ENCODE results near the gene SPHK2.
"Not testable (repeated sequence)": the region's sequence is repeated elsewhere in the genome, so short reads cannot be mapped to it uniquely, and the experiment has no call there.

SPHK2 gene

DNA sequence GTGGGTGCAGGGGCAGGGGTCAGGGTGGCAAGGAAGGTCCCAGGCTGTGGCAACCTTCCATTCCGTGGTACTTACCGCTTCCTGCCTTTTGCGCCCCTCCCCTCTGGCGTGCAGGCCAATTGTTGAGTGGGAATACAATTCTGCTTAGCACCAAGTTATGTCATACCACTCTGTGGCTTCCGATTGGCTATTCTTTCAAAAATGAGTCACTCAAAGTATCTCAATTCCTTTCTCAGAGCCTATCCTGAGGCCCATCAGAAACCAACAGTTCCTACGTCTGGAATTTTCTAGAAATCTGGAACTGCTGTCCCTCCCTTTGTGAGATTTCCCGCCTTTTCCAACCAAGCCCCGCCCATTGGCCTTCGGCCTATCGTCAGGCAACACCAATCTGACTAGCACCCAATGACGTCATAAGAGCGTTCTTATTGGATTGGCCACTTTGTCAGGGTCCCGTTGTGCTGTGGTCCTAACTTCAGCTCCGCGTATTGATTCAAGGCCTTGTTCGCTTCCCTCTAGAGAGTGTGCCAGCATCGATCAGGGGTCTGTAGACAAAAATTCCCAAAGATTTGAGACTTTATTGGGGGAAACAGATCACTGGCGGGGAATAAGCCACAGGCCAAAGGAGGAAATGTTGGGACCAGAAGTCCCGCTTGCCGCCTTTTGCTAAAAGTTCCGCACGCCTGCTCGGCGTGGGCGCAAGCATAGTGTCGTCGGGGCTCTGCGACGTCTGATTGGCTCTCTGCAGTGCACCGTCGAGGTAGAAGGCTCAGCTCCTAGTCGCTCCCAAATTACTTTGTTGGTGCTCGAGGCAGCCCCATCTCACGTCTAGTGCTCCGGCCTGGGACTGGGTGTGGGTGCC is 41.8 kb downstream of the SPHK2 start:
- peak; percentile 97 for FAIRE-seq

DNA sequence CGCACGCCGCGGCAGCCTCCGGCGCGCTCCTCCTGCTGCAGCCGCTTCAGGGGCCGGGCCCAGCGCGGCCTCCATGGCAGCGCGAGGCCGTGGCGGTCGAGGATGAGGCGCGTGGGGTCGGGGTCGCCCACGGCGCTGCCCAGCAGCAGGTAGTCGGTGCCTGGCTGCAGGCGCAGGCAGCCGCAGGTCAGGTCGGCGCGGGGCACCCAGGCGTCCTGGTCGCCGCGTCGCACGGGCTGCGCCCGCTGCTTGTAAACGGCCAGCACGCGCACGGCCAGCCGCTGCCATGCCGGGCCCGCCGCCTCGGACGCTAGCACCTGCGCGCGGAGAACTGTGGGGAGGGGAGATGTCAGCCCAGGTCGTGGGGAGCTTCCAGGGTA is 42.4 kb downstream of the SPHK2 start:
- FAIRE-seq, result no peak

DNA sequence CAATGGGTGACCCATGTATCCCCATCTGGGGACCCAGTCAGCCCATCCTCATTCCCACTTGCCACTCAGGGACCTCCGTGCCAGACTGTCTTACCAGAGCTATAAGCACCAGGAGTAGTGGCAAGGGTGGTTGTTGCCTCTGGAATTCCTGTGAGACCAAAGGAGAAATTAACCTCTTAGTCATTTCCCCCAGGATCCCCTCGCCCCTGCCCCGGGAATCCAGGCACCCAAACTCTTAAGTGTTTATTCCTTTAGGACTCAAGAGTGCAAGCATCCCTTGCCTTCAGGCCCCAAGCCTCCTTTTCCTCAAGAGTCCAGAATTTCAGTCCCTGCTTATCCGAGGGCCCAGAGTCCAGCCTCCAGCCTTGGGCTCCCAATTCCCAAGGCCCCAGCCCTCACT is 44.4 kb downstream of the SPHK2 start:
- no peak for FAIRE-seq

GRCh38 chr19:48664476-48664875 is 45.2 kb downstream of the SPHK2 start:
- no peak for FAIRE-seq

GRCh38 chr19:48665786-48666185 is 46.5 kb downstream of the SPHK2 start:
- FAIRE-seq, result no peak

DNA sequence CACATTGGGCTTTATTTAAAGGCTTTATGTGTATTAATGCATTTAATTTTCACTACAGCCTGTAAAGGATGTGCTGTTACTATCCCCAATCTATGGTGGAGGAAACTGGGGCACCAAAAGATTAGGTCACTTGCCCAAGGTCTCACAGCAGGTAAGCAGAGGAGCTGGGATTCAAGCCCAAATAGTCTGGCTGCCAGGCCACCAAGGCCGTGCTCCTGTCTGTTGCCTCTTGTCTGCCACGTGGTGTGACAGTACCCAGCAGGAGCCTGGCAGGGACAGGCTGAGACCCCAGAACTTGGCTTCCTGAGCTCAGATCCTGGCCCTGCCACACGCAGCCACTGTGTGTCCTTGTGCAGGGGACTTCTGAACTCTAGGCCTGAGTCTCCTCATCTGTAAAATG is 49.0 kb downstream of the SPHK2 start:
- FAIRE-seq, result no peak

- no peak for FAIRE-seq
These were observed 49.5 kb downstream of the SPHK2 start for GRCh38 chr19:48668761-48669160.

DNA sequence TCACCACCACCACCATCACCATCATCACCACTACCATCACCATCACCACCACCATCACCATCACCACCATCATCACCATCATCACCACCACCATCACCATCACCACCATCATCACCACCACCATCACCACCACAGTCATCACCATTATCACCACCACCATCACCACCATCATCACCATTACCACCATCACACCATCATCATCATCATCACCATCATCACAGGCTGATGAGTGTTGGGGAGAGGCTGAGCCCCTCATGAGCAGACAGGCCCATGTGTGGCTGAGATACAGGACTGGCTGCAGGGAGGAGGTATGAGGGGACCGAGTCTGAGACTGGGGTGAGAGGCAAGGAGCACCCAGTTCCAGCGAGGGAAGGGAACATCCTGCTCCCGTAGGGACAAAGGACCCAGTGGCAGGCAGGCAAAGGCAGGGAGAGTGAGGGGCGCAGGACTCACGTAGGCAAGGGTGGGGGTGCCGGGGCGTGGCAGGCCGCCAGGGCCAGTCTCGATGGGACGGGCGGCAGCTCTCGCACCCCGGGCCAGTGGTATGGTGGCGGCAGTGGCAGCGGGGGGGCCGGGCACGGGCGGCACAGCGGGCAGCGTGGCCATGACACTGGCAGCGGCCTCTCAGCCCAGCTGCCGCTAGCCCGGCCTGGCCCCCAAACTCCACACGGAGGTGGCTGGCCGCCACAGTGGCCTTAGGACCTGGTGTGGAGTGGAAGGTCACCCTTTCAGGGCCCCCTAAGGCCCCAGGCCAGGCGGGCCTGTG is 50.8 kb downstream of the SPHK2 start:
- no peak for FAIRE-seq

DNA sequence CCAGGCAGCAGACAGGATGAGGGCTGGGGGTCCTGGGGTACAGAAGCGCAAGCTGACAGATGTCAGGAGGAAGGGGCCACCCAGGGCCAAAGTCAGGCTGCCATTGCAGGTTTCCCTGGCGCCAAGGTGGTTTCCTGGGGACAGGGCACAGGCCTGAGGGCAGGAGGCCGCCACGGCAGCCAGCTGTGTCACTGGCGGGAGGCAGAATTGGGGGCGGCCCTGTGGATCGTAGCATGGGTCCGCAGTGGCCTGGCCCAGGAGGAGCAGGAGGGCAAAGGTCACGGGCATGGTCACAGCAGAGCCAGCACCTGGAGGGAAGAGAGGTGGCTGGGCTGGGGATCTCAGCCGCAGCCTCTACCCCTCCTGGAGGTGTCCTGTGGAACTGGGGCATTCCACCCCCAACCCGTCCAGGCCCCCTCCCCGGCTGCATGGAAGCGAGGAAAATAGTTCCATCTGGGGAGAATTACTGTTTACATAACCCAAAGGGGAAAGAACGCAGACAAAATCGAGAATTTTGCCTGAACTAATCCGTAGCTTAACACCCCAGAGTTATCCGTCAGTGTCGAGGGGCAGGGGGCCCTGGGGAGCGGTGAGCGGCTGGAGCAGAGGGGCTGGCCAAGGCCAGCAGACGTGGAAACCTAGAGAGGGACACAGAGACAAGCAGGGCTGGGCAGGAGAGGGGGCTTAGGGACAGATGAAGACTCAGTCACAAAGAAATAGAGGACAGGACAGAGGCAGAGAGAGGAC is 51.6 kb downstream of the SPHK2 start:
- FAIRE-seq, result no peak

GRCh38 chr19:48671446-48671995 is 52.2 kb downstream of the SPHK2 start:
- FAIRE-seq, result no peak

- FAIRE-seq, result no peak
These were observed 53.7 kb downstream of the SPHK2 start, which contains the start of gene NTN5 for GRCh38 chr19:48672994-48673393. TSS of gene NTN5 (minus strand) at chr19:48673017. CDS start at chr19:48670986, 2,031 bp downstream.

- FAIRE-seq, result no peak
These were observed 54.3 kb downstream of the SPHK2 start for GRCh38 chr19:48673436-48674100.

GRCh38 chr19:48674216-48674809 is 55.0 kb downstream of the SPHK2 start:
- no peak for FAIRE-seq

DNA sequence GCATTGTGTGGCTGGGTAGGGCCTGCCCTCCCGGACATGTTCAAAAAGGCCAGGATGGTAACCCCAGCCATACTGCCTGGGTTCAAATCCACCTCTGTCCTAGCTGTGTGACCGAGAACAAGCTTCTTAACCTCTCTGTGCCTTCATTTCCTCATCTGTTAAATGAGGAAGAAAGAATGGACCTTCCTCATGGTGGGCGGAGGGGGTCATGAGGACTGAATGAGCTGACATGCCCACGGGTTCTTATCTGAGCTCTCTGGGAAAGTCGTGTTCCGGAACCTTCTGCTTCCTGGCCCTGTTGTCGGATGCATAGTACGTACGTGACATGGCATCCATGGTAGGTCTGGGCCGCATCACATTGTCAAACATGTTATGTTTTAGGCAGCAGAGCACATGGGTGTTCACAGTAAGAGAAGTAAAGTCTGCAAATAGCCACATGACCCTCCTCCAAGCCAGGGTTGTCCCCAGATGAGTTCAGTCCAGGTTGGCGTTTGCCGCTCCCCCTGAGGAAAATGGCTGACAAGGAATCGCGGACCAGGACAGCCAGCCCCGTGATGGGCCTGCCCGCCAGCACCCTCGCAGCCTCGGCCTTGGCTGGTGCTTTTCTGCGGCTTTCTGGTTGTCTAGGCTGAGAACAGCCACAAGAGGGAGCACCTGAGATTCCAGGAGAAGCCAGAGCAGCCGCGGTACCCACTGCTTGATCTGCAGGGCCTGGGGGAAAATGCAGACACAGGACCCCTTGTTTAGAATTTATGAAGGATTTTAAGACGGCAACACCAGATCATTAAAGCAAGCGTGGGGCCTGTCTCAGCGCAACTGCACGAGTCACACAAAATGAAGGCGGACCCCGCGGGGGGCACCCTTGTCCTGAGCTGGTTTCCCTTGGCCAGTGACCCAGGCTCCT is 55.9 kb downstream of the SPHK2 start:
- peak; percentile 64 for FAIRE-seq

DNA sequence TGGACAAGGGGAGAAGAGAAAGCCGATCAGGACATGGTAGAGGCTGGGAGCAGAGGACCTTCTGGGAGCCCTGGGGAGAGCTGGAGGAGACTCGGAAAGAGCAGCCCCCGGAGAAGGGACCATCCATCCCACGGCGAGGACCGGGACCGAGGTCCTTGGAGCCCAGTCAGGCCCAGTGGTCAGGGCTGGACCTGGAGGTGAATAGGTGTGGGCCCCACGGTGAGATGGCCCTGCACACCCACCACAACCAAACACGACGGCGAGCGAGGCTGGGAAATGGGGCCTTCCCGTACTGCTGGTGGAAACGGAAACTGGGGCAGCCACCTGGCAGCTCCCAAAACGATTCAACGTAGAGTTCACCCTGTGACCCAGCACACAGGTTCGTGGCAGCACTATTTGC is 57.2 kb downstream of the SPHK2 start:
- no peak for FAIRE-seq

GRCh38 chr19:48676887-48677286 is 57.6 kb downstream of the SPHK2 start:
- no peak for FAIRE-seq

DNA sequence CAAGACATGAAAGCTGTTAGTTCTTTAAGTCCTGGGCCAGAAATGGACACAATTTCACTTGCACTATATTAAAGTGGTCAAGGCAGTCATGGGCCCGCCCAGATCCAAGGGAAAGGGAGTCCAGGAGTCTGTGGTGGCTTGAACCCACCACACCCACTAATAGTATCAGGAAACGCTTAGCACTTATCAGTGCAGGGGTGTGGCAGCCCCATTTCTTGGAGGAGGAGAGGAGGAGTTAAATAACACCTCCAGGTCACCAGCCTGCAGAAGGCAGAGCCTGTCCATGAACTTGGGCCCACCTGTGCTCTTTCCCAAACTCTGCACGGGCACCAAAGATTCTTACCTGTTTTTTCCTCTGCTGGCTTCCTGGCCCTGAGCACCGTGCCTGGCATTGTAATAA is 58.9 kb downstream of the SPHK2 start:
- FAIRE-seq, result no peak

DNA sequence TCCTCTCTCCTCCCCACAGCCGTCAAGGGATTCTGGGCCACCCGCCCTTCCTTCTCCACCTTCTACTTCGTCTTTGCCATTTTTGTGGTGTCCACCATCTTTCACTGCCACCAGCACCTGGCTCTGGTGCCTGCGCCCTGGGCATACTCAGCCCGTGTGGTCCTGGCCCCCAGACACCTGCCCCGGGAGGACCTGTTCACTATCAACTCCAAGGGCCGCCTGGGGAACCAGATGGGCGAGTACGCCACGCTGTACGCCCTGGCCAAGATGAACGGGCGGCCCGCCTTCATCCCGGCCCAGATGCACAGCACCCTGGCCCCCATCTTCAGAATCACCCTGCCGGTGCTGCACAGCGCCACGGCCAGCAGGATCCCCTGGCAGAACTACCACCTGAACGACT is 60.7 kb downstream of the SPHK2 start:
- FAIRE-seq, result not testable (repeated sequence)

All from A204.1 (cell line).